Measurements from ENCODE around the gene GABARAPL1.

DNA sequence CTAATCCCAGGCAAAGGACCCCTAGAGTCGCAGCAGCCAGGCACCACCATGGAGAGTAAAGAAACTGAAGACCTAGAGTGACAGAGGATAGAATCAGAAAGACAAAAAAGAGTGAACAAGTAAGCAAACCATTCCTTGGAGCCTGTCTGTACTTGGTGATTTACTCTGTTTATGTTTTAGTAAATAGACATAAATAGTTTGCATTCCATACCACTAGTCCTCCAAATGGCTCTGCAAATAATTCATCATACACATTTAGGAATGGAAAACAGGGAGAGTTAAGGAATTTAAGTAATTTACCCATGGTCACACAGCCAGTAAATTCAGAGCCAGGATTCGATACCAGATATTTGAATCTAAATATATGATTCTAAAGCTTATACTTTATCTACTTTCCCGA is 43.6 kb upstream of the GABARAPL1 start:
- no peak for TF ChIP-seq POLR2AphosphoS5 (IDR thresholded peaks at IDR 0.05; ENCODE audit: low read depth, low read length)
- no peak for TF ChIP-seq ZNF547 (CRISPR knock-in tag; IDR thresholded peaks at IDR 0.05)
- TF ChIP-seq ZNF24 (IDR thresholded peaks at IDR 0.05), result no peak
- TF ChIP-seq, protein P1, sequence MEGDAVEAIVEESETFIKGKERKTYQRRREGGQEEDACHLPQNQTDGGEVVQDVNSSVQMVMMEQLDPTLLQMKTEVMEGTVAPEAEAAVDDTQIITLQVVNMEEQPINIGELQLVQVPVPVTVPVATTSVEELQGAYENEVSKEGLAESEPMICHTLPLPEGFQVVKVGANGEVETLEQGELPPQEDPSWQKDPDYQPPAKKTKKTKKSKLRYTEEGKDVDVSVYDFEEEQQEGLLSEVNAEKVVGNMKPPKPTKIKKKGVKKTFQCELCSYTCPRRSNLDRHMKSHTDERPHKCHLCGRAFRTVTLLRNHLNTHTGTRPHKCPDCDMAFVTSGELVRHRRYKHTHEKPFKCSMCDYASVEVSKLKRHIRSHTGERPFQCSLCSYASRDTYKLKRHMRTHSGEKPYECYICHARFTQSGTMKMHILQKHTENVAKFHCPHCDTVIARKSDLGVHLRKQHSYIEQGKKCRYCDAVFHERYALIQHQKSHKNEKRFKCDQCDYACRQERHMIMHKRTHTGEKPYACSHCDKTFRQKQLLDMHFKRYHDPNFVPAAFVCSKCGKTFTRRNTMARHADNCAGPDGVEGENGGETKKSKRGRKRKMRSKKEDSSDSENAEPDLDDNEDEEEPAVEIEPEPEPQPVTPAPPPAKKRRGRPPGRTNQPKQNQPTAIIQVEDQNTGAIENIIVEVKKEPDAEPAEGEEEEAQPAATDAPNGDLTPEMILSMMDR (CRISPR knock-in tag; IDR thresholded peaks at IDR 0.05), result no peak
